GM21786 (cell line): ENCODE measurements around the gene FAXDC2.

Source experiments
- ATAC-seq: cut with Tn5 transposase; IDR thresholded peaks from one replicate; pipeline ENCODE4 v1.9.1; 2021; ENCODE audit not compliant: unreplicated experiment

Gene FAXDC2, protein sequence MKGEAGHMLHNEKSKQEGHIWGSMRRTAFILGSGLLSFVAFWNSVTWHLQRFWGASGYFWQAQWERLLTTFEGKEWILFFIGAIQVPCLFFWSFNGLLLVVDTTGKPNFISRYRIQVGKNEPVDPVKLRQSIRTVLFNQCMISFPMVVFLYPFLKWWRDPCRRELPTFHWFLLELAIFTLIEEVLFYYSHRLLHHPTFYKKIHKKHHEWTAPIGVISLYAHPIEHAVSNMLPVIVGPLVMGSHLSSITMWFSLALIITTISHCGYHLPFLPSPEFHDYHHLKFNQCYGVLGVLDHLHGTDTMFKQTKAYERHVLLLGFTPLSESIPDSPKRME

GRCh38 chr5:154850255-154851062 is at the start of gene FAXDC2:
TSS of gene FAXDC2 (minus strand) at chr5:154850603. CDS start at chr5:154838178, 12,425 bp downstream.
- no peak for ATAC-seq

- no peak for ATAC-seq
These were observed 49.7 kb upstream of the FAXDC2 start for GRCh38 chr5:154900066-154900465.

- no peak for ATAC-seq
These were observed 48.9 kb upstream of the FAXDC2 start for GRCh38 chr5:154899151-154899816.

- ATAC-seq: no peak
These were observed 47.8 kb upstream of the FAXDC2 start for GRCh38 chr5:154898210-154898609.

DNA sequence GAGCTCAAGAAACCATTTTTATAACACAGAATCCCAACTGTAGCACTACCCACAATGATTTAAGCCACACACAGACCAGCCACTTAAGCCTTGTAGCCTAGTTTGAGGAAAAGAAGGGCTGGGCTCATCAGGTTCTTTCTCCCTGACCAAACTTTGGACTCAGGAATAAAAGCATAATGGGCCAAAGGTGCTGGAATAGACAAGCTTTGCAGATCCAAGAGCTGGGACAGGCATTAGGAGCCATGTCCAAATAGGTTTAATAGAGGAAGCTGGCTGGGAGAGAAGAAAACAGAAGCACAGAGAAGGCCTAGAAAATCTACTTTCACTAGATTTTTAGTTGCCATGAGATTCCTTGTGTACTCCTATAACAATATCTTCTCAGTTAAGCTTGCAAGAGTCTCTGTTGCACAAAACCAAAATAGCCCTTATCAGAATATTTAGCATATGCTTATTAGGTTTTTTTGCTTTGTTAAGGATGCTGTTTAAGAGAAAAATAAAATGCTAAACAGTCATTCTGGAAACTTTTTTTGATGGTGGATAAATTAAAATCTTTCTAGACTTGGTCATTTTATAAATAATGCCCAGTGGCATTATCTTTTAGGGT is 46.3 kb upstream of the FAXDC2 start:
- no peak for ATAC-seq

DNA sequence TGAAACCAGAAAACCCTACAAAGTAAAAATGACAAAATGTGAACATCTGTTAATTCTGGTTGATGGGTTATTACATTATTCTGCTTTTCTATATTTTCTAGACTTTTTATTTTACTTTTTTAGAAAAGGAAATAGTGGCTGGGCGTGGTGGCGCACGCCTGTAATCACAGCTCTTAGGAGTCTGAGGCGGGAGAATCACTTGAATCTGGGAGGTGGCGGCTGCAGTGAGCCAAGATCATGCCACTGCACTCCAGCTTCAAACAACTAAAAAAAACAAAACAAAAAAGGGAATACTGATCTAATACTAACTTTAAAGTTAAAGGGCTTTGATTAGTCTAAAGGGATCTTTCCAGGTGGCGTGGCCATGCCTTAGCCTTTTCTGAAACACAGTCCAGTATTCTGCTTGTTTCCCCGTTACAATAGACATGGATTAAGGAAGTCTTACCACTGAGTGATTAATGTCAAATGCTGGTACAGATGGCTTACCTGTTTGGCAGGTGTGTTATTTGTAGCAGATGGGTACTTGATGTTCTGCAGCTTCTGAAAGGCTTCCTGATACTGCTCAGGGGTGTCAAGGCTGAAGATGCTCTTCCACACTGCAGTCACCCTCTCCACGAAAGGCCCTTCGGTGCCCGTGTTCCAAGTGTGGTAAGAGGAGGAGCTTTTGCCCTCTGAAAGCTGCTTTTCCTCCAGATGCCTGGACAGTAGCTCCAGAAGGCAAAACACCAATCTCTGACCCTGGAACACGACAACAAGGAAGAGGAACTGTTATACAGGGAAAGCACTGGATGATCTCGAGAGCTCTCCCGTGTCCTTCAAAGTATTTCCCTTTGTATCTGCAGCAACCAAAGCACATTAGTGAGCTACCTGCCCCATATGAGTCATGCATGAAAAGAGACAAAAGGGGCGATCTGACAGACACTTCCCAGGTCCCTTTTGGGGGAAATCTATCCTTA is 45.5 kb upstream of the FAXDC2 start:
- no peak for ATAC-seq

DNA sequence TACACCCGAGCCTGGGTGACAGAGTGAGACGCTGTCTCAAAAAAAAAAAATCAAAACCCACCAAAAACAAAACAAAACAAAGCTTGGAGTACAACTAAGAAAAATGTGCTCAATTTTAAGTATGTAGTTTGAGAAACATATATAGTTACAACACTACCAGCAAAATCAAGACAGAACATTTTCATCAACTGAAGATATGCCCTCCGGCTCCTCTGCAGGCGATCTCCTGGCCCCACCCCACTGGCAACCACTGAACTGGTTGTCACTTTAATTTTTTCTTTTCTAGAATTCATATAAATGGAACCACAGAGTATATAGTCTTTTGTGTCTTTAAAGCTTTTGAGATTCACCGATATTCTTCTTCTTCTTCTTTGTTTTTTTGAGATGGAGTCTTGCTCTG is 43.0 kb upstream of the FAXDC2 start:
- no peak for ATAC-seq

- no peak for ATAC-seq
These were observed 42.0 kb upstream of the FAXDC2 start for GRCh38 chr5:154892369-154892771.

DNA sequence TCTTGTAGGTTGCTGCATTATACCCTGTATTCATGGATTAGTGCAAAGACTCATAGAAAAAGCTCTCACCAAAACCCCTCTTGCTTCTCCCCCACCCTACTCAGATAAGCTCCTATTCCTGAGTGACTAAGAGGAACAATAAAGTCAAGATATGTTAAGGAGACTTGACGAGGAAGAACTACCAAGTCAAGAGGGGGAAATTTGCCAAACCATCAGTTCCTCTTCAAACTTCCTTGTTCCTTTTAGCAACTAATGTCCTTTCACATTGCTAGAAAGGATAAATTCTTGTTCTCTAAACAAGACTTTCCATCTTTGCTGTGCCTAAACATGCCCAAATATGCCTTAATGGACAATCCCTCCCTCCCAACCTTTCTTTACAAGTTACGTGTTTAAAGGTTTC is 35.0 kb upstream of the FAXDC2 start:
- no peak for ATAC-seq

- ATAC-seq: no peak
These were observed 34.0 kb upstream of the FAXDC2 start for GRCh38 chr5:154884424-154884823.

- ATAC-seq: no peak
These were observed 31.6 kb upstream of the FAXDC2 start for GRCh38 chr5:154881986-154882385.

GRCh38 chr5:154878642-154879335 is 28.4 kb upstream of the FAXDC2 start:
- no peak for ATAC-seq

DNA sequence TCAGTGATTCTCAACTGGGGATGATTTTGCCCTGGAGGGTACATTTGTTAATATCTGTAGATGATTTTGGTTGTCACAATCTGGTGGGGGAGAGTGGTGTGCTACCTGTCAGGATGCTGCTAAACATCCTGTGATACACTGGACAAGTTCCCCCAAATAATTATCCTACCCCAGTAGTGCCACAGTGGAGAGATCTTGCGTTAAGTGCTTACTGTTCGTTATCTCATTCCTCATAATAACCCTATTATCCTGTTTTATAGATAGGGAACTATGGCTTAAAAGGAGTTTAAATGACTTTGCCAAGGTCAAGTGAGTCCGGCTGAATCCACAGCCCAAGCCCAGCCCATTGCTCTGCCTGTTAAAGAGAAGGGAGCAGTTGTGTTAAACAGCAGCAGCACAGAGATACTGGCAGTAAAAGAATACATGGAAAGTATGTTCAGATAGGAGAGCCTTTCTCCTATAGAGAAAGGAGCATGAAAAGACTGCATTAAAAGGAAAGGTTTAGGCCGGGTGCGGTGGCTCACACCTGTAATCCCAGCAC is 23.5 kb upstream of the FAXDC2 start:
- no peak for ATAC-seq

DNA sequence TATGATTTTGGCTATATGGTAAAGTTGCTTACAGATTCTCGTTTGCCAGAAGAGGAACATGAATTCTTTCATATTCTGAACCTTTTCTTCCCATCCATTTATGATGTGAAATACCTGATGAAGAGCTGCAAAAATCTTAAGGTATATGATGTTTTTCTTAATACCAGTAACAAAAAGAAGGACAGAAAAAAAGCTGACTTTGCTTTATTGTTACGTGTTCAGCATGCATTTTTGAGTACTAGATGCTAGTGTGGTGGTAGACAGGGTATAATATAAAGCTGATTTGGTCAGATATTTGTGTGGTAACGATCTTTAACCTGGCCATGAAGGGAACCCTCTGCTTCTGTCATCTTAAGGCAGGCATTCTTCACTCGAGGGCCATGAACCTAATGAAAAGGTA is 21.3 kb upstream of the FAXDC2 start:
- no peak for ATAC-seq

GRCh38 chr5:154868702-154869101 is 18.3 kb upstream of the FAXDC2 start:
- ATAC-seq: no peak

GRCh38 chr5:154866841-154867240 is 16.4 kb upstream of the FAXDC2 start:
- no peak for ATAC-seq

DNA sequence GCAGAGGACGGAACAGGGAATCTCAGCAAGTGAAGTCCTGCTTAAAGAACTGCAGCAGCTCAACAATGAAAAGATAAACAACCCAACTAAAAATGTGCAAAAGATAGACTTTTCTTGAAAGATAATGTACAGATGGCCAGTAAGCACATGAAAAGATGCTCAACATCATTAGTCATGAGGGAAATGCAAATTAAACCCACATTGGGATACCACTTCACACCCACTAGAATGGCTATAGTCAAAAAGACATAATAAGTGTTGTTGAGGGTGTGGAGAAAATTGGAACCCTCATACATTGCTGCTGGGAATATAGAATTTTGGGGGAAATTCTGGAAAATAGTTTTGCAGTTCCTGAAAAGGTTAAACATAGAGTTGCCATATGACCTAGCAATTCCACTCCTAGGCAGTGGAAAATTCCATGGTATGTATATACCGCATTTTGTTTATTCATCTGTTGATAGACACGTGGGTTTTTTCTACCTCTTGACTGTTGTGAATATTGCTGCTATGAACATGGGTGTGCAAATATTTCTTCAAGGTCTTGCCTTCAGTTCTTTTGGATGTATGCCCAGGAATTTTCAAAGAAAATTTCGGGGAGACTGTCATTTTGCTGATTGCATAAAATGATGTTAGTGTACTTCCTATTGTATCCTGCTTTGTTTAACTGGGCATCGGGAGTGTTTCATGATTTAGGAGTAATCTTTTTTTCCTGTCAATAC is 15.2 kb upstream of the FAXDC2 start:
- ATAC-seq: no peak

- ATAC-seq: no peak
These were observed 13.1 kb upstream of the FAXDC2 start for GRCh38 chr5:154863291-154864080.
